NCI-H128 (cell line): Measurements from ENCODE around the gene AGK.

Experiments
- DNase-seq: peaks from one replicate; lab custom pipeline; 2025; ENCODE audit not compliant: unreplicated experiment; lab: John Stamatoyannopoulos, UW

The AGK gene

DNA sequence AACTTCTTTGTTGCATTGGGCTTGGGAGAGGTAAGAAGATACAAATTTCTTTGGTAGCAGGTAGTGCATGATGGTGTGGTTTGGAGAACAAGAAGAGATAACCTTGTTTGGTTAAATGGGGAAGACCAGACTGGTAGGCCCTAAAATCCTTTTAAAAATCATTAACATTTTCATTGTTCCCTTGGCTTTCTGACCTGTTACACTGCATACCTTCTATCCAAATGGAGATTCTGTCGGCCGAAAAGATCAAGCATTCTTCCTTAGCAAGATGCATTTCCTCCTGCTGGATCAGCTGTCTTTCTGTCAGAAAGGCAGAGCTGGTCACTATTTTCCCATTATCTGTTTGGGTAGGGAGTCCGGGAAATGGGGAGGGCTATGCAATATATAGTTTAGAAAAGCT, 33.7 kb downstream of the AGK start:
- no peak for DNase-seq

DNA sequence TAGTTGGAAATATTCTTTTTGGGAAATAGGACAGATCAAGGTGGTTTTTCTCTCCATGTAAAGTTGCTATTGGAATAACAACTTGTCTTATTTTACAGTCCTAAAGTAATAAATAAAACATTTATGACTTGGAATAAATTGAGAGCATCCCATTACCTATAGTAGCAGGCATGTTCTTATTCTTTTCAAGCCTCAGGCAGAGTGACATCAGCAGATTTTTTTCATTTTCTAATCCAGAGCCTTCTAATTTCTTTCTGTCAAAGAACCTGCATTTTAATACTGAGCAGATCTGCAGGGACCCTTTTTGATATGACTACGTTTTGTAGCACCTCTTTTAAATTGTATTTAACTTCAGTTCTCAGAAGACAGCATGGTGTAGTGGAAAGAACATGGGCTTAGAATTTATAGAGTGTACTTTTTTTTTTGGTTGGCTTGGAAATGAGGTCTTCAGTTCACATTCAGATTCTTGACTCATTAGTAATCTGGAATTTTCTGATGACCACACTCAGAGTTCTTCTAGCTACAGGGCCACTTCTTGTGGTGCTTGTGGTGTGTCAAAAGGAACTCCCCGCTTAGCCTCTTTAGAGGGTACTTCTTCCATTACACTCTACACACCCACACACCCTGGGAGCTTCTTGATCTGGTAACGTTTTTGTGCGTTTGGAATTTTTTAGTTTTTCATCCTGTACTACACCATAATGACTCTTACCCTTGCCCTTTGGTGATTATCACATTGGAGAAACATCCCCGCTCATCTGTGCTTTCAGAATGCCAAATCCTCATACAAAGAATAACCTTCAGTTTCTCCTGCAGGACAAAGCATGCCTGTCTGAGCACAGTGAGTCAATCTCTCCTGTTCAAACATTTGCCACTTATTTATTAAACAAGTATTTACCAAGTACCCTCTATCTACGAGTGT, 34.6 kb downstream of the AGK start:
- no peak for DNase-seq

DNA sequence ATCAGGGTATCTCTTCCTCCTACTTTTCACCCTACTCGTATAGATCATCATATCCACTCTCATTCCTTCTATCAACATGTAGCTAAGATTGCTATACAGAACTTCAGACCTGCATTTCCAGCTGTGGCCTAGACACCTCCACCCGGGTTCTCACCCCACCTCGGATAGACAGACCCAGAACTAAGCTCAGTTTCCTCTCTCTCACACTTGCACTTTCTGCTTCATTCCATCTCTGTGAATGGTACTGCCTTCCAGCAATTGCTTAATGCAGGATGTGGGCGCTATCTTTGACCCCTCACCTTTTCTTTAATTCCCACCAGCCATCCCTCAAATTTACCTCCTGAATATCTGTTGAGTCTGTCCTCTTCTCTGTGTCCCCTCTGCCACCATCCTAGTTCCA, 35.7 kb downstream of the AGK start:
- no peak for DNase-seq

DNA sequence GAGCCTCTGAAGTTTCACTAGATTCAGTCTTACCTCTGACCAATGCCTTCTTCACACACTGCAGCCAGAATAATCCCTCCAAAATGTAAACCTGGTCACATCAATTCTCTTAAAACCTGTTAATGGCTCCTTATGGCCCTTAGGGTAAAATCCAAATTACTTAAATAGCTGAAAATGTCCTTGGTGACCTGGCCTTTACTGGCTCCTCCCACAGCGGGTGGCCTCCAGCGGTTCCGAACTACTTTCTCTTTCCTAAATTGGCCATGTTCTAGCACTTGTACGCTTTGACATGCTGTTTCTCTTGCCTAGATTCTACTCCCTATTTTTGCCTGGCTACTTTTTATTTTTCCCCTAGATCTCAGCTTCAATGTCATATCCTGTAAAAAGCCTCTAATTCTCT, 36.1 kb downstream of the AGK start:
- DNase-seq: no peak

DNA sequence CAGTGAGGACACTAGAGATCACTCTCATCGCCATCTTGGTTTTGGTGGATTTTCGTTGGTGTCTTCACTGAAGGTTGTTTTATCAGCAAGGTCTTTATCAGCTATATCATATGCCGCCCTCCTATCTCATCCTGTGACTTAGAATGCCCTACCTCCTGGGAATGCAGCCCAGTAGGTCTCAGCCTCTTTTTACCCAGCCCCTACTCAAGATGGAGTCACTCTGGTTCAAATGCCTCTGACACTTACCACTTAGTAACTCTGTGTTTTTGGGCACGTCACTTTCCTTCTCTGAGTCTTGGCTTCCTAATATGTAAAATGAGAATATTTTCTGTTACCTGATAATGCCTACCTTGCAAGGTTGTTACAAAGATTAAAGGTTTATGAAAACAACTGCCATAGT, 37.7 kb downstream of the AGK start:
- no peak for DNase-seq

DNA sequence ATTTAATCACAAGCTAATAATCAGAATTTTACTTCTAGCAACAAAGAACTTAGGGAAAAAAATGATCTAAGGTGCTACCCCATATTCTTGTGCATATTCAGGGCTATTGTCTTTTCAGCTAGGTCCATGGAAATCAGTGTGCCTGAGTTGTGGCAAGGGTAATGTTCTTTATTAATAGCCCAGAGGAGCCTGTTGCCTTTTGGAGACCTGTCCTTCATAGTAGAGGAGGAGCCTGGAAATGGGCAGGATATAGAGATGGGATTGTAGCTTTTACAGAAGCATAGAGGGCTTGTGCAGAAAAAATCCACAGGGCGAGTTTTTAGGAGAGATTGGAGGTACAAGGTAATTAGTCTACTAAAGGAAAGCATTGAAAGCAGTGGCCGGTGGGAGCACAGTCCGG, 38.9 kb downstream of the AGK start:
- no peak for DNase-seq

DNA sequence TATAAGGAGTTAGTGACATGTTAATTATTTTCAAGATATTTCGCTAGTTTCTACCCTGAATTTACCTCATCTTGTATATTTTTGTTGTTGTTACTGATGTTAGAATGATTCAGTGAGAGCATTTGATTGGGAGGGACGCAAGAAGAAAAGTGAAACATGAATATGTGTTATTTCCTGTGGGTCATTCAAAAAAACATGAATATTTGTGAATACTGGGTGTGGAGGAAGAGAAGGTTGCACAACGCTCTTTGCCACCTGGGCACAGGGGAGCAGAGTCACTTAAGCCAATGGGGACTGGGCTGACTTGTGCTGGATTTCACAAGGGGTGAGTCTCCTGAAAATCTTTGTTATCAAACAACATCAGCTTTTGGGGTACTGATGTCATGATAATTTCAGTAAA, 39.5 kb downstream of the AGK start:
- DNase-seq: no peak

DNA sequence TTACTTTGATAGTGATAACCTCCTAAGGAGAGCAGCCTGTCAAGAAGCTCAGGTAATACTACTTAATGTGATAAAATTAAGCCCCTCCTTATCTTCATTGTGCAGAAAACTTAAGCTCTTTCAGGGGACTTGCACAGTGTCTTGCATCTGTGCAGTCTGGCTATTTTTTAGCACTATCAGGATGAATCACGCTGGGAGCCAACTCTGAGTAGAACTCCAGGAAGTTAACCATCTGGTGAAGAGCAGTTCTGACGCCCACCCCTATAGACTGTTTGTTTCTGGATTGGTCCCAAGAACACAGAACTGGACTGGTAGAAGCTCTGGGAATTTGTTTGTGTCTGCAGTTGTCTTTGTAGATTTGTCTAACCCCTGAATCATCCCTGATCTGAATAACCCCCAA, 41.9 kb downstream of the AGK start:
- no peak for DNase-seq

DNA sequence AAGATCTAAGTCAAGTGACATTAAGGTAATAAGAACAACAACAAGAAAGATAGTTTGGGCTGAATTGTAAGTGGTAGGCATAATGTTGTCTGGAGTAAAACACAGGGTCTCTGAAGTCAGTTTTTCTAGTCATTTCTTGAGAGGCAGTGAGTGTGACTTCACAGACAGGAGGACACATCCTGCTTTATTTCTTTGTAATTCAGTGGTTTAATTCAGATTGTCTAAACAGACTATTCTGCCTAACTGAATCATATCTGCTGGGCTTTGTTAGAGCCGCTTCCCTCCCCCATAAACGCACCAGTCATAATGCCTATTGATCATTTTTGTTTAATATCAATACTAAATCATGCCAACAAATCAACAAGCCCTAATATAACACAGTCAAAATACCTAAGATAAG, 46.8 kb downstream of the AGK start:
- no peak for DNase-seq

DNA sequence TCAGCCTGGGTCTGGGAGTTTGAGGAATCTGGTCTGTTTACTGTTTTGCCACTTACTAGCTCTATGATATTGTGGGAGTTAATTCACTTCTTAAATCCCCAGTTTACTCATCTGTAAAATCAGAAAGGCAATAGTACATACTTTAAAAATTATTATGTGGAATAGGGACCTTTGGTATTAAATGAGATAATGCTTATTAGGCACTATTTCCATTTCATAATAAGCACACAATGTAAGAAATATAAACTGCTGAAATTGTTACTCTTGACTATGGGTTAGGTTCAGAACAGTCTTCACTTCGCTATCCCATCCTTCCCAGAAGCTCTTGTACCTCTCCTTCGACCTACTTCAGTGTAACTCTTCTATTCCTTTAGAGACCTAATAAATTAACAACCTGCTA, 47.2 kb downstream of the AGK start:
- DNase-seq: no peak

DNA sequence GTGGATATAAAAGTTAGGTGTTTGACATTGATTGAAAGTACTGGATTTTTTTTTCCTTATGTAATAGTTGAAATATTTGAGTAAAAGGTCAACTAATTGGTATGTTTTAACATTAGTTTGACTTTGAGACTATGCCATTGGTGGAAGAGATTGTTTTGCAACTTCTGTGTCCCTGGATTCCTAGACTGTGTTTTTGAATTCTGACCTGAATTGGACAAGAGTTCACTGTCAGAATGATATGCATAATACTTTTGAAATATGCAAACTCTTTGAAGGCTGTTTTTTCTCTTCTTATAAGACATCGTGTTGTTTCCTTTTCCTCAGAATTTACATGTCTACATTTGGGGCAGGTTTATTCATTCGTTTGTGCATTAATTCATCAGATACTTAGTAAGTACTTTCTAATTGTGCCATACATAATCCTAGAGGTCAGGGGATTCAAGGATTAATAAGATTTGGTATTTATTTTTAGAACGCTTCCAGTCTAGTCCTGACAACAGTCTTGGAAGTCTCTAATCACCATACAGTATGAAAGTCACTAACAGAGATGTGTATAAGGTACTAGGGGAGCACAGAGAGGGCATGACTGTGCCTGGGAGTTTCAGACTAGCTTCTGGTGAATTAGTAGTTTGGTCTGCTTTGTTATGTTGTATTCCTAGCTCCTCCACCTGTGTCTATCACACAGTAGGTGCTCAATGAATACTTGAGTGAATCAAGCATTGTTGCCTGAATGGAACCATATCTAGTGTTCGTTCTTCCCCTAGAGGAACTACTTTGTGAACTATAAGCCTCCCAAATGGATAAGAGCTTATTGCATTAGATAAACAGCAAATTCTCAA, 49.2 kb downstream of the AGK start:
- DNase-seq: no peak

DNA sequence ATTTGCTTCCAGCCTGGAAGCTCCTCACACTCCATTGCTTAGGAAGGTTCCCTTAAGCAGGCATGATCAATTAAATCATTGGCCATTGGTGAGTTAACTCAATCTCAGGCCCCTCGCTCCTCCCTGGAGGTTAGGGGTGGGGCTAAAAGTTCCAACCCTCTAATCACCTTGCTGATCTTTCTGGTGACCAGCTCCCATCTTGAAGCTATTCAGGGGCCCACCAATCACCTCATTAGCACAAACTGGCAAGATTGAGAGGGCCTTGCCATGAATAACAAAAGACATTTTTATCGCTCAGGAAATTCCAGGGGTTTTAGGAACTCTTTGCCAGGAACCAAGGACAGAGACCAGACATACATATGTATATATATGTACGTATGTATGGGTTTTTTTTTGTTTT, 58.4 kb downstream of the AGK start:
- DNase-seq: no peak

DNA sequence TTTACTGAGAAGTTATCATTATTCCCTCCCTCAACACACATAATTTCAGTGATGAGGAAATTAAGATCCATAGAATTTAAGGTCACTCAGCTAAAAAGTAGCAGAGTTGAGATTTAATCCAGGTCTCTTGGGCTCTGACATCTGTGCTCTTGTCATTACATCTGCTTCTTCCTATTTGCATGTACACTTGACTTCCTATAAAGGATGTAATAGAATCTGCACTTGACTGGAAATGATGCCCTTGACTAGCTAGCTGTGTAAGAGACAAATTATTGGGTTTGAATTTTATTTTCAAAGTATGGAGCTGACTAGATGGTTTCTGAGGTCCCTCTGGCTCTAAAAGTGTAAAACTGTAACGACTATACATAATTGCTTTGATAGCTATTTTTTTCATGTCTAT, 59.5 kb downstream of the AGK start:
- no peak for DNase-seq

DNA sequence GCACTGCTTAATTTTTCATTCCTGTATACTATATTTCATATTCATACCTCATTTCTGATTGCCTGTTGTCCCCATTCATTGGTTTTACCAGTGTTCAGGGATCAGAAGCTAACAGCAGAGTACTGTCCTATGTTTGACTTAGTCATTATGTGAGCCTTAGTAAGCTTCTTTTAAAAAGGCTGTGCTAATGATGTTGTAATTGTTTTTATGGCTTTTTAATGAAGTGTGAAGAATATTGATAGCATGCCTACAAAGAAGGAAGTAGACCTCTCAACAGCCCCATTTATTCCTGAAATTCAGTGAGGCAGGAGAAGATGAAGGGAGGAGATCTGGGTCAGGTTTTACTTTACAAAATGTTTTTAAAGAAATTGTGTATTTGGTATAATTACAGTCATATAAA, 61.7 kb downstream of the AGK start:
- no peak for DNase-seq

DNA sequence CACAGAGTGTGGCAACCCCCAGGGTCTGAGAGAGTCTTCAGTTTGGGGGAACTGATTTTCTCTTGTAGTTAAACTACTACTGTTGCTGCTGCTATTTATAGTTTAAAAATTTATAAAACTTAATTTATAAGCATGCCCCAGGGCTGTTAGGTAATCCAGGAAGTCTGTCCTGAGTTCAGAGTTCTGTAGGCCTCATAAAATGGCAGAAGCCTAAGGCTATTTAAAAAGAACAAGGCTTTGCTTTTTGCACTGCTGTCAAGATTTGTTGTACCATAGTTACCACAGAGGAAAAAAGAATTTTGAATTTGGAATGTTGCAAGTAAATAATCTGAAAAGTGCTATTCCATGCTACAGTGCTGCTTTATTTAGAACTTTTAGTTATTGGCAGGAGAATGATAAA, 66.1 kb downstream of the AGK start:
- no peak for DNase-seq

DNA sequence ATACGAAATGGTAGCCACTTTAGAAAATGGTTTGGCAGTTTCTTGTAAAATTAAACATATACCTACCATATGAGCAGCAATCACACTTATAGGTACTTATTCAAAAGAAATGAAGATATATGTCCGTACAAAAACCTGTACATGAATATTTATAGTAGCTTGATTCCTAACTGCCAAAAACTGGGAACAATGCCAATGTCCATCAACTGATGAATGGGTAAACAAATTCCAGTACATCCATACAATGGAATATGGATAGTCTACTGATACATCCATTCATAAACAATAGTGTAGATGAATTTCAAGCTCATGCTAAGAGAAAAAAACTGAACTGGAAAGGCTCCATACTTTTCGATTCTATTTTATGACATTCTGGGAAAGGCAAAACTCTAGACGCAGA, 68.5 kb downstream of the AGK start:
- DNase-seq: no peak

DNA sequence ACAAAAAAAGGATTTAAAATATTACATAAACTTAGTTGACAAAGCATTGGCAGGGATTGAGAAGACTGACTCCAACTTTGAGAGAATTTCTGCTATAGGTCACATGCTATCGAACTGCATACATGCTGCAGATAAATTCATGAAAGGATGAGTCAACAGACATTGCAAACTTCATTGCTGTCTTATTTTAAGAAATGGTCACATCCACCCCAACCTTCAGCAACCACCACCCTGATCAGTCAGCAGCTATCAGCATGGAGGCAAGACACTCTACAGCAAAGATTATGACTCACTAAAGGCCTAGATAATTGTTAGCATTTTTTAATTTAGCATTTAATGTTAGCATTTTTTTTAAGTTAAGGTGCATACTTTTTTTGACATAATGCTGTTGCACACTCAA, 73.6 kb downstream of the AGK start:
- no peak for DNase-seq

DNA sequence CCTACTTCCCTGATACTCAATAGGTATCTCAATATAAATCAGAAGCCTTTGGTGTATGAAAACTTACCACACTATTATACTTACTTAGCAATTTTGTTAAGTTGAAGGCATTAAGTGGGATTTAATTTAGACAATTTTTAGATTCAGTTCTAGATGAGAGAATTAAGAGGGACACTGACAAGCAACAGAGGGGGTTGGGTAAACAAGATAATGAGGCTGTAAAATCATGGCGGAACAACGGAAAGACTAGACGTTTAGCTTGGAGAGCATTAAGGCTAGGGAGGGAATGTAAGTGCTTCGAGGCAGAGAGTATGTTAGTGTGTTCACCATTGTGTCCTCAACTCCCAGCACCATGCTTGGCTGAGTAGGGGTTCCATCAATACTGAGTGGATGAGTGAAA, 79.4 kb downstream of the AGK start:
- no peak for DNase-seq

DNA sequence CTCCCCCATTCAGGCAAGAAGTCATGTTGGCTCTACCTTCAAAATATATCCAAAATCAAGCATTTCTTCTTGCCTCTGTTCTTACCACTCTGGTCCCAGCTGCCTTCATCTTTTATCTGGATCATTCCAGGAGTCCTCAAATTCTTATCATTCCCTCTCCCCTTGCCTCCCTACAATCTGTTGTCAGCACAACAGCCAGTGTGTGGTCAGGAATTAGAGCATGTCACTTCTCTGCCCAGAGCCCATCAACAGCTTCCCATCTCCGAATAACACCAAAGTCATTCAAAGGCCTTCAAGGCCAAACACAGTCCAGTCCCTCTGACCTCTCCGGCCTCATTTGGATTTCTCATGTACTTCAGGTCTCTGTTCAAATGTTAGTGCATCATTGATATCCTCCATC, 80.3 kb downstream of the AGK start:
- no peak for DNase-seq

DNA sequence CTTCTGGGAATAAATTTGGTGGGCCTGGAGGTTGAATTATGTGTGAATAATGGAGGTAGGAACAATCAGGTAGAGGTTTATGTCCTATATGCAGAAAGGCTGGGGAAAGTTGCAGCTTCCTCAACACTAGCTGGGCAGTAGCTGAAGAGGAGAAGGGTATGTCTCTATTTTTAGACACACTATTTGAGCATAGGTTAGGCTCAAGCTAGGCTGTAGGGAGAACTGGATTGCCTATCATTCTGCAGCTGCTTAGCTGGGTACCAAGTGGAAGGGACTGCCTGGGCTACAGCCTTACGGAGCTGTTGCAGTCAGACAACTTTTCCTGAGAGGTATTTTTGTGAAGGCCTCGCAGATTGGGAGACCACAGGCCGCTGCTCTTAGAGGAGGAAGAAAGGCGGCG, 82.9 kb downstream of the AGK start:
- DNase-seq: no peak

DNA sequence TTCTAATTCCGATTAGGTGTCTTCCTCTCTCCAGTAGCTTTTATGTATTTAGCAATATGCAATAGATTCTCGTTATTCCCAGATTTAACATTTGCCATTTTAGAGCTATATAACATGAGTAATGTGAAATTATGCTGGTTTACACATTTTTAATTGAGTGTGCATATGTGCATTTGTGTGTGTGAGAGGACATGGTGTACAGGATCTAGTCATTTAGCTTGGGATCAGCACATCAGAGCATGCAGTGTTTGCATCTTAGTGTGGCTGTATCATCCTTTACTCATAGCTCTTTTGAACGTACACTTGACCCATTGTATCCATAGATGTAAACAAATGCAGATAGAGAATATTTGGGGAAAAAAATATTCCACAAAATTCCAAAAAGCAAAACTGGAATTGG, 84.8 kb downstream of the AGK start:
- no peak for DNase-seq

DNA sequence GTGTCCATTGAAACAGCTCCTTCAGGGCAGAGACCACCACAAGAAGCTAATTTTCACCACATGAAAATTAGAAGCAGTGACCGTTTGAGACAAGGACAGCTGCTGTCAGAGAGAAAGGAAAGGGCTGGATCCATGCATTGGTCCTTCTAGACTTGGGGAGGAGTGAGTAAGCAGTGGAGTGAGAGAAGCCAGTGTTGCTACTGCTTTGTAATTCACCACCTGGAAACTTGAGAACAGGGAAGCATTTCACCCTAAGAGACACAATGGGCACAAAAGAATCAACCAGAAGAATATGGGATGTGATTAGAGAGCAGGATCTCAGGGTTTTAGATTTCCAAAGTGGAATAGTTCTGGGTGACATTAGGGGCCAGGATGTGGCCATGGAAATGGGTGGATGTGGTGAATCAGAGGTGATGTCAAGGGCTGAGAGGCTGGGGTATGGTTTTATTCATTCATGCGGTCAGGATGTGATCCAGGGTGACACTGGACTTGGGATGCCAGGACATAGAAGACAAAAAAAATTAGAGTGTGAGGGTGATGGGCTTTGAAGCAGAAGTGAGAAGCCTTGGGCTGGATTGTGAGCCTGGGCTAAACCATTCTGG, 89.1 kb downstream of the AGK start:
- DNase-seq: no peak
